ENCODE data around the gene TEAD2. TPM values are rescaled to one million over a fixed set of nuclear protein-coding genes. Genes with fewer than 3 reads are reported as not detected.

The TEAD2 gene
- polyA plus RNA-seq, 1 donor from 2014 or later, result 1.0 TPM

DNA sequence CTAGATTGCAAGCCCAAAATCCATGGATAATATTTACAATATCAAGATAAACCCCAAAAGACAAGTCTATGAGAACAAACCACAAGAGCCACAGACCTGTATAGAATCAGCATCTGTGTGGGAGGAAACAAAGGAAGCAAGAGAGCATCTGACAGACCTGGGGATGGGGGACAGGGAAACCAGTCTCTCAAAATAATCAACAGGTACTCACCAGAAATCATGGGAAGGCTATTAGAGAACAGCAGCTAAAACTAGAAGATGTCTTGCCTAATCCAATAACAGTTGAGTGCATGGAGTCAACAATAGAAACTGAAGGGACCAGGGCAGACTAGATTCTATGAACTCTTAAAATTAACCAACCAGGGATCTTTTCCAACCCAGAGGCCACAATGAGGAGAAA, 45.9 kb downstream of the TEAD2 start:
- no peak for TF ChIP-seq TAF1 (IDR thresholded peaks at IDR 0.05; ENCODE audit: low read depth)
- TF ChIP-seq POLR2AphosphoS5 (IDR thresholded peaks at IDR 0.05), result no peak
- no peak for TF ChIP-seq EP300 (conservative IDR thresholded peaks at IDR 0.05; ENCODE audit: poor library complexity, severe bottlenecking)
- TF ChIP-seq EZH2 (IDR thresholded peaks at IDR 0.05; ENCODE audit: borderline replicate concordance, insufficient read depth, low read length, poor library complexity, severe bottlenecking), result no peak
- no peak overlapping the region for H3K9ac ChIP-seq (ENCODE audit: low read length)
- no peak overlapping the region for H3K4me3 ChIP-seq (ENCODE audit: low read length)
- H3K36me3 ChIP-seq (ENCODE audit: insufficient read depth, low read length), result no peaks in the 10 kb centered on the region
- H3K9me2 ChIP-seq (ENCODE audit: insufficient read depth, low read length), result no peaks in the 10 kb centered on the region
- H2AFZ ChIP-seq (ENCODE audit: low read depth, low read length), result no peak overlapping the region
- H3K79me2 ChIP-seq (replicated peaks; ENCODE audit: insufficient read depth, low read length), result no peaks in the 10 kb centered on the region
- H3K27ac ChIP-seq (ENCODE audit: low read length), result no peak overlapping the region
- H4K20me1 ChIP-seq (ENCODE audit: insufficient read depth), result no peaks in the 10 kb centered on the region
- H3K9me3 ChIP-seq (ENCODE audit: low read length), result no peaks in the 10 kb centered on the region
- H3F3A ChIP-seq (ENCODE audit: insufficient read depth, low read length, poor library complexity, severe bottlenecking), result no peaks in the 10 kb centered on the region
- H3K27me3 ChIP-seq (ENCODE audit: insufficient read depth, low read depth, low read length), result no peaks in the 10 kb centered on the region
- no peak overlapping the region for H3K4me2 ChIP-seq (ENCODE audit: low read length)

DNA sequence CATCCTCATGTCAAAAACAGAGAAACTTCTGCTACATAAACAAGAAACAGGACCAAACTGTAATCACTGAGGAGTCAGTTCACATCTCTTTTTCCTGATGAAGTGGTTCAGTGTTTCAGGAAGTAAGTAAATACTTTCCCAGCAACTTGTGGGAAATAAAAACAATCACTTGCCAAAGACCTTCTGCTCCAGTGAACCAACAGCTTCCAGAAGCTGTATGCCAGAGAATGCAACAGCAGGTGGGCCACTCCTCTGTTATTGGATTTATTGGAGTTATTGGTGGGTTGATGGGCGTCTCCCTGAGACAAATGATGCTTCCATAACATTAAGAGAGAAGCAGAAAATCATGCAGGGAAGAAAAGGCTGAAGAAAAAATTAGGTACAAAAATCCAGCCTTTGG, 47.1 kb downstream of the TEAD2 start:
- Histone ChIP-seq H3K27me3 (ENCODE audit: insufficient read depth, low read depth, low read length) (no peaks in the 10 kb centered on the region), H3K36me3 (ENCODE audit: insufficient read depth, low read length) (no peaks in the 10 kb centered on the region), H3K9me3 (ENCODE audit: low read length) (no peaks in the 10 kb centered on the region), H2AFZ (ENCODE audit: low read depth, low read length) (no peak overlapping the region), H3K9ac (ENCODE audit: low read length) (no peak overlapping the region), H3K4me2 (ENCODE audit: low read length) (no peak overlapping the region), H3K27ac (ENCODE audit: low read length) (no peak overlapping the region), H4K20me1 (ENCODE audit: insufficient read depth) (no peaks in the 10 kb centered on the region), H3K79me2 (replicated peaks; ENCODE audit: insufficient read depth, low read length) (no peaks in the 10 kb centered on the region), H3K4me3 (ENCODE audit: low read length) (no peak overlapping the region), H3F3A (ENCODE audit: insufficient read depth, low read length, poor library complexity, severe bottlenecking) (no peaks in the 10 kb centered on the region), H3K9me2 (ENCODE audit: insufficient read depth, low read length) (no peaks in the 10 kb centered on the region)
- TF ChIP-seq MXI1 (conservative IDR thresholded peaks at IDR 0.05; ENCODE audit: poor library complexity, severe bottlenecking) (no peak), TAF1 (IDR thresholded peaks at IDR 0.05; ENCODE audit: low read depth) (no peak), RAD21 (conservative IDR thresholded peaks at IDR 0.05) (no peak), EZH2 (IDR thresholded peaks at IDR 0.05; ENCODE audit: borderline replicate concordance, insufficient read depth, low read length, poor library complexity, severe bottlenecking) (no peak), EP300 (conservative IDR thresholded peaks at IDR 0.05; ENCODE audit: poor library complexity, severe bottlenecking) (no peak), SMC3 (conservative IDR thresholded peaks at IDR 0.05; ENCODE audit: poor library complexity) (no peak), POLR2AphosphoS5 (IDR thresholded peaks at IDR 0.05) (no peak)
- TF ChIP-seq, protein P1, sequence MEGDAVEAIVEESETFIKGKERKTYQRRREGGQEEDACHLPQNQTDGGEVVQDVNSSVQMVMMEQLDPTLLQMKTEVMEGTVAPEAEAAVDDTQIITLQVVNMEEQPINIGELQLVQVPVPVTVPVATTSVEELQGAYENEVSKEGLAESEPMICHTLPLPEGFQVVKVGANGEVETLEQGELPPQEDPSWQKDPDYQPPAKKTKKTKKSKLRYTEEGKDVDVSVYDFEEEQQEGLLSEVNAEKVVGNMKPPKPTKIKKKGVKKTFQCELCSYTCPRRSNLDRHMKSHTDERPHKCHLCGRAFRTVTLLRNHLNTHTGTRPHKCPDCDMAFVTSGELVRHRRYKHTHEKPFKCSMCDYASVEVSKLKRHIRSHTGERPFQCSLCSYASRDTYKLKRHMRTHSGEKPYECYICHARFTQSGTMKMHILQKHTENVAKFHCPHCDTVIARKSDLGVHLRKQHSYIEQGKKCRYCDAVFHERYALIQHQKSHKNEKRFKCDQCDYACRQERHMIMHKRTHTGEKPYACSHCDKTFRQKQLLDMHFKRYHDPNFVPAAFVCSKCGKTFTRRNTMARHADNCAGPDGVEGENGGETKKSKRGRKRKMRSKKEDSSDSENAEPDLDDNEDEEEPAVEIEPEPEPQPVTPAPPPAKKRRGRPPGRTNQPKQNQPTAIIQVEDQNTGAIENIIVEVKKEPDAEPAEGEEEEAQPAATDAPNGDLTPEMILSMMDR (IDR thresholded peaks at IDR 0.05; ENCODE audit: poor library complexity, severe bottlenecking), result no peak
- TF ChIP-seq, protein P2, sequence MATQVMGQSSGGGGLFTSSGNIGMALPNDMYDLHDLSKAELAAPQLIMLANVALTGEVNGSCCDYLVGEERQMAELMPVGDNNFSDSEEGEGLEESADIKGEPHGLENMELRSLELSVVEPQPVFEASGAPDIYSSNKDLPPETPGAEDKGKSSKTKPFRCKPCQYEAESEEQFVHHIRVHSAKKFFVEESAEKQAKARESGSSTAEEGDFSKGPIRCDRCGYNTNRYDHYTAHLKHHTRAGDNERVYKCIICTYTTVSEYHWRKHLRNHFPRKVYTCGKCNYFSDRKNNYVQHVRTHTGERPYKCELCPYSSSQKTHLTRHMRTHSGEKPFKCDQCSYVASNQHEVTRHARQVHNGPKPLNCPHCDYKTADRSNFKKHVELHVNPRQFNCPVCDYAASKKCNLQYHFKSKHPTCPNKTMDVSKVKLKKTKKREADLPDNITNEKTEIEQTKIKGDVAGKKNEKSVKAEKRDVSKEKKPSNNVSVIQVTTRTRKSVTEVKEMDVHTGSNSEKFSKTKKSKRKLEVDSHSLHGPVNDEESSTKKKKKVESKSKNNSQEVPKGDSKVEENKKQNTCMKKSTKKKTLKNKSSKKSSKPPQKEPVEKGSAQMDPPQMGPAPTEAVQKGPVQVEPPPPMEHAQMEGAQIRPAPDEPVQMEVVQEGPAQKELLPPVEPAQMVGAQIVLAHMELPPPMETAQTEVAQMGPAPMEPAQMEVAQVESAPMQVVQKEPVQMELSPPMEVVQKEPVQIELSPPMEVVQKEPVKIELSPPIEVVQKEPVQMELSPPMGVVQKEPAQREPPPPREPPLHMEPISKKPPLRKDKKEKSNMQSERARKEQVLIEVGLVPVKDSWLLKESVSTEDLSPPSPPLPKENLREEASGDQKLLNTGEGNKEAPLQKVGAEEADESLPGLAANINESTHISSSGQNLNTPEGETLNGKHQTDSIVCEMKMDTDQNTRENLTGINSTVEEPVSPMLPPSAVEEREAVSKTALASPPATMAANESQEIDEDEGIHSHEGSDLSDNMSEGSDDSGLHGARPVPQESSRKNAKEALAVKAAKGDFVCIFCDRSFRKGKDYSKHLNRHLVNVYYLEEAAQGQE (IDR thresholded peaks at IDR 0.05; ENCODE audit: borderline replicate concordance), result no peak

Measured in neural cell (in vitro differentiated cells).